NCI-H2227 treated with DMSO at 0.1 percent for 48 hours (cell line): ENCODE measurements around the gene PKD1L1.
"Not testable (repeated sequence)": the region's sequence is repeated elsewhere in the genome, so short reads cannot be mapped to it uniquely, and the experiment has no call there.

Source experiments
- DNase-seq: peaks from one replicate; lab custom pipeline; 2025; lab: John Stamatoyannopoulos, UW

Gene PKD1L1

DNA sequence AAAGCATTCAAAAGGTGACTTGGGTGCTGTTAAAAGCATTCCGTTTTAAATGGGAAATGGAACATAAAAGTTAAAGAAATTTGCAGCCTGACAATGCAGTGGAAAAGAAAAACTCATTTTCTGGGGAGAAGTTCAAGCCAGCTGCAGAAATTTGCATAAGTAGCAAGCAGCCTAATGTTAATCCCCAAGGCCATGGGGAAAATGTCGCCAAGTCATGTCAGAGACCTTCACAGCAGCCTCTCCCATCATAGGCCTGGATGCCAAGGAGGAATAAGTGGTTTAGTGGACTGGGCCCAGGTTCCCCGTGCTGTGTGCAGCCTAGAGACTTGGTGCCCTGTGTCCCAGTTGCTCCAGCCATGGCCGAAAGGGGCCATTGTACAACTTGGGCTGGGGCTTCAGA, 154.2 kb downstream of the PKD1L1 start:
- no peak for DNase-seq

DNA sequence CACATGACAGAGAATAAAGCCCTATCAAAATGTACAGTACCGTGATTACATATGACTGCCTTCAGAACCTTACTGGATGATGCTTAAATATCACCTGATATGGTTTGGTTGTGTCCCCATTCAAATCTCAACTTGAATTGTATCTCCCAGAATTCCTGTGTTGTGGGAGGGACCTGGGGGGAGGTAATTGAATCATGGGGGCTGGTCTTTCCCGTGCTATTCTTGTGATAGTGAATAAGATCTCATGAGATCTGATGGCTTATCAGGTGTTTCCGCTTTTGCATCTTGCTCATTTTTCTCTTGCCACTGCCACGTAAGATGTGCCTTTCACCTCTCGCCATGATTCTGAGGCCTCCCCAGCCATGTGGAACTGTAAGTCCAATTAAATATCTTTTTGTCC, 155.1 kb downstream of the PKD1L1 start:
- DNase-seq, result not testable (repeated sequence)

- no peak for DNase-seq
These were observed 155.6 kb downstream of the PKD1L1 start for GRCh38 chr7:47792521-47793121.

- no peak for DNase-seq
These were observed 156.6 kb downstream of the PKD1L1 start for GRCh38 chr7:47791682-47792081.

DNA sequence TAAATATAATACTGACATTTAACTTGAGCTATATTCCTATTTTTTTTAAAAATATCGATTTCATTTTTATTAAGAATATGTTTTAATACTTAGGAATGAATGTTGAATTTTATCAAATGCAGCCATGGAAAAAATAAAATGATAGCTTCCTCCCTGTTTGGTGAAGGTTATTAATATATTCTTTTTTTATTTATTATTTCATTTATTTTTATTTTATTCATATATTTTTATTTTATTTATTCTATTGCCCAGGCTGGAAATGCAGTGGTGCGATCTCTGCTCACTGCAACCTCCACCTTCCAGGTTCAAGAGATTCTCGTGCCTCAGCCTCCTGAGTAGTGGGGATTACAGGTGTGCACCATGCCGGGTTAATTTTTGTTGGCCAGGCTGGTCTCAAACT, 160.2 kb downstream of the PKD1L1 start:
- DNase-seq, result no peak

GRCh38 chr7:47787249-47788069, 160.8 kb downstream of the PKD1L1 start:
- no peak for DNase-seq

DNA sequence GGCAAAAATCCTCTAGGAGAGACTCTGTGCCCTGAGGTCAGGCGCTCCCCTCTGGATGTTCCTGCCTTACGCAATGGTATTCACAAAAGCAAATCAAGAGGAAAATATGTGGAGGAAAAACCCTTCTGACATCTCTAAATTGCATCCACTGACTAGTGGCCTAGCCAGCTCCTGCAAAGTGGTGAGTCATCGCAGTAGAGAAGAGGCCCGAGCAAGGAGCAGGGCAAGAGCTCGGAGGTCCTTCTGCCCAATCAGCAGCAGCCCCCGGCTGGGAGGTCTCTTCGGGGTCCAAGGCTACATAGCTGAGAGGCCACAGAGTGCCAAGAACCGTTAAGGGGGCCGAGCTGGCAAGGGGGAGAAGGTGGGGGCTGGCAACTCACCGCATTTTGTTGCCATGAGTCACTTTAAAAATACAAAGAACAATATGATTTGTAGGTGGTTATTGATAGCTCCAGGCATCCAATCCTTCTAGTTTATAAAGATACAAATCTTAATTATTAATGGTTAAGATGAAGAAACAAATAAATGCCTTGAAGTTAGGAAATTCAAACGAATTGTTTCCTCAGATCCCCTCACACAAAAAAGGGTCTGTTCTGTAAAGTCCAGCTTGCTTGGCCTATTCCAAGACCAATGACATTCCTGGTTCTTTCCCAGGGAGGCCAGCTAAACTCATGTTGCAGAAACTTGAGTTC, 161.6 kb downstream of the PKD1L1 start:
- no peak for DNase-seq

GRCh38 chr7:47785923-47786556, 162.2 kb downstream of the PKD1L1 start:
- no peak for DNase-seq

- DNase-seq, result no peak
These were observed 164.6 kb downstream of the PKD1L1 start for GRCh38 chr7:47783456-47784223.

DNA sequence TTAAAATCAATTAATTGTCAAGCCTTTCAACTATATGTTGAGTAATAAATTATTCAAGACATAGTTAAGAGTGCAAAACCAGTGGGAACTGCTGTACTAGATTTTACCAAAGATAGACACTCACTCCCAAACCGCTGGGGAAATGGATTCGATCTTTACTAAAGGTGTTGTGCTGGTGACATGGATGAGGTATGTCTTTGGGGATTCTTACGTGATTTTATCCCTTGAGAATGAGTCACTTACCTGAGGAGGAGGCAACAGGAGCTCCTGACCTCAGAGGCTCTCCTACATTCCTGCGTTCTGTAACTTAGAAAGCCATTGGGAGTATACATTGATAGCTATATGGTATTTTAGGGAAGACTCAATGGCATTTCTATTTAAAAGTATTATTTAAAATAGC, 165.5 kb downstream of the PKD1L1 start:
- no peak for DNase-seq

GRCh38 chr7:47782022-47782421, 166.2 kb downstream of the PKD1L1 start:
- no peak for DNase-seq

DNA sequence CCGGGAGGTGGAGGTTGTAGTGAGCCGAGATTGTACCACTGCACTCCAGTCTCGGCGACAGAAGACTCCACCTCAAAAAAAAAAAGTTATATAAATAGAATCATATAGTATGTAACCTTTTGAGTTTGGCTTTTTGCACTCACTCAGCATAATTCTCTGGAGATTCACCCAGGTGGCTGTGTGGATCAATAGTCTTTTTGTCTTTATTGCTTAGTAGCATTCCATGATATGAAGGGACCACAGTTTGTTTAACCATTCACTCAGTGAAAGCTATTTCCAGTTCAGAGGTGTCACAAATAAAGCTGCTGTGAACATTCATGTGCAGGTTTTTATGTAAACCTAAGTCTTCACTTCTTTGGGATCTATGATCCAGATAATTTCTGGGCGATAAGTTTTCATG, 167.7 kb downstream of the PKD1L1 start:
- no peak for DNase-seq

DNA sequence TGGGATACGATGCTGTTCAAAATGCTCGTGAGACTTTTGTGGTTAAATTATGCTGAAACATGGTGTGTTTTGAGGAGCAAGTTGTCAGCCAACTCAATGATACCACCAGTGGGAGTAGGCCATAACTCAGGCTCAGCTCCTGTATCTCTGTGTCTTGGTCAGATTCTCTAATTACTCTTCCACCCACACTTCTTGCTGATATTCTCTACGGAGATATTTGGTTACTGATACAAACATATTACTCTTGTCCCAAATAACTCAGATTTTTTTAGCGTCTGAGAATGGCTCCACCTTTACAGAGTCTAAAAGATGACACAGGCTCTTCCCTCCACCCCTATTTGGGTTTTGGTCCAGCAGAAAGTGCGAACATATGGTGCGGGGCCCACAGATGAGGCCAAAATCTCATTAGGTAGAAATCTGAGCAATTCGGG, 168.9 kb downstream of the PKD1L1 start:
- no peak for DNase-seq

DNA sequence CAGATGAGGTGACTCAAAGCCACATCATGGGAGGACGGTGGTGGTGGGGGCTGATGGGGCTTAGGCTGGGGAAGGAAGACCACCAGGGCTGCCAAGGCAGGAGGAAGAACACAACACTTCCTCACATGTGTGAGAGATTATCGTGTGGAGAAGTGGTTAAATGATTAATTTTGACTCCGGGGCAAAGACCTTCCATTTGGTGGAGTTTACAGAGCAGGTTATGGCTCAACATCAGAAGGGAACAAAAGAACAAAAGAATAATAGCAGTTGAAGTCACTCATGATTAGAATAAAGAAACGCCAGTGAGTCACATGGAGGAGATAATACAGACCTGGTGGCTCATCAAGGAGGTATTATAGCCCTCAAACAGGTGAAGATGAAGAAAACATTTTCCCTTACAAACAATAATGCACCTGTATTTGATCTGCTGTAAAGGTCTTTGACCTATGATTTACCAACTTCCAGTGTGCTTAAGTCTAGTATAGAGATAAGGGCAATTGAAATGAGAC, 170.1 kb downstream of the PKD1L1 start:
- DNase-seq, result no peak

GRCh38 chr7:47777531-47778152, 170.6 kb downstream of the PKD1L1 start:
- DNase-seq, result no peak

GRCh38 chr7:47776335-47776734, 171.9 kb downstream of the PKD1L1 start:
- DNase-seq, result no peak

GRCh38 chr7:47775238-47775637, 173.0 kb downstream of the PKD1L1 start:
- DNase-seq, result no peak

GRCh38 chr7:47772492-47772891, 175.8 kb downstream of the PKD1L1 start:
- DNase-seq, result no peak

DNA sequence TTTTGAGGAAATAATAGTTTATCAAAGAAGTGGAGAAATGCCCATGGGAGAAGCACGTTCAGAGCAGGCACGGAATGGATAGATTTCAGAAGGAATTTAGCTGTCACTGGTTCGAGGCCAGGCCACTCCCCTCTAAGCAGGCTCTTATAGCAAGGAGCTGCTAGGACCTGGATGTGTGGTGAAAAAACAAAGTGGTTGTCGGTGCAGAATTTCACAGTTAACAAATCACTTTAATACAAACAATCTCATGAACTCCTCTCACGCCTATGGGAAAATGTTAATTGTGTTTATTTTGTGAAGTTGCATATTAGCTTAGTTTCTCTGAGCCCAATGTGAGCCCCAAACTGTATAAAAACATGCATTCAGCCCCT, 176.3 kb downstream of the PKD1L1 start:
- no peak for DNase-seq

DNA sequence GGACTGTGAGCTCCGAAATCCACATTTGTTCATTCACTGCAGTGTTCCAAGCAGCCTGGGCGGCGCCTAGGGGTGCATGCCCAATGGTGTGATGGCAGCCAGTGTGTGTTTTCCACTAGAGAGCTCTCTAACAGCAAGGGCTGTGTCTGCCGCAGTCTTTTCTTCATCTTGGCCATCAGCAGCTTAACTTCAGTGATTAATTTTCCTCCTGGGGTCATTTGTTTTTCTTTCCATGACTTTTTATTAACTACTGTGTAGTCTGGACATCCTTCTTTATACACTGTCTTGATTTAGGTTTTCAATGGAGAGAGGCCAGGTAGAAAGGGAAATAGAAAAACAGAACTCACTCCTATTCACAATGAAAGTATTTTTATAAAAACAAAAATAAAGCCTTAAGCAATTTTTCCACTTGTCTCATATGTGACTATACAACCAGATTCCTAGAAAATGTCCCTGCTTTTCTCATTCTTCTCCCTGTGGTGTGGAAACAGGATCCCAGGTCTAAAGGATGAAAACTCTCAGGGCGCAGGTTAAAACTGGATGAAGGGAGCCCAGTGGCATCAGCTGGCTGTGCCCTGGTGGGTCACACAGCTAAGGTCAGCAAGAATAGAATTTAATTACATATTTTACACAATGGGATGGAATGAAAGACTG, 176.8 kb downstream of the PKD1L1 start:
- DNase-seq, result no peak

- no peak for DNase-seq
These were observed 182.1 kb downstream of the PKD1L1 start for GRCh38 chr7:47766126-47766525.
